Cerebellar nuclear complex (tissue), 1 donor: ENCODE results near the gene CGA.
"Not testable (repeated sequence)": the region's sequence is repeated elsewhere in the genome, so short reads cannot be mapped to it uniquely, and the experiment has no call there.

Experiments
- DNase-seq, 2 experiments: peaks; one replicate each; lab custom pipeline; 2025; lab: John Stamatoyannopoulos, UW

CGA gene

GRCh38 chr6:87095087-87095509 is at the start of gene CGA:
TSS of gene CGA (minus strand) at chr6:87095106. CDS start at chr6:87088200, 6,906 bp downstream.
- DNase-seq = no peak

GRCh38 chr6:87139927-87140326 is 45.0 kb upstream of the CGA start:
- DNase-seq = not testable (repeated sequence)

GRCh38 chr6:87139236-87139635 is 44.3 kb upstream of the CGA start:
- no peak for DNase-seq

GRCh38 chr6:87136963-87137362 is 42.1 kb upstream of the CGA start:
- DNase-seq = no peak

- DNase-seq = no peak
These were observed 32.8 kb upstream of the CGA start for GRCh38 chr6:87127737-87128136.

- no peak for DNase-seq
These were observed 31.6 kb upstream of the CGA start for GRCh38 chr6:87126501-87126900.

- no peak for DNase-seq
These were observed 29.2 kb upstream of the CGA start for GRCh38 chr6:87124074-87124473.

GRCh38 chr6:87122477-87122876 is 27.6 kb upstream of the CGA start:
- DNase-seq = no peak

GRCh38 chr6:87118054-87118453 is 23.1 kb upstream of the CGA start:
- no peak for DNase-seq

GRCh38 chr6:87116922-87117321 is 22.0 kb upstream of the CGA start:
- no peak for DNase-seq

GRCh38 chr6:87115402-87116135 is 20.7 kb upstream of the CGA start:
- no peak for DNase-seq

- no peak for DNase-seq
These were observed 15.7 kb upstream of the CGA start for GRCh38 chr6:87110636-87111035.

GRCh38 chr6:87105823-87106222 is 10.9 kb upstream of the CGA start:
- DNase-seq = no peak

GRCh38 chr6:87104667-87105066 is 9.8 kb upstream of the CGA start:
- no peak for DNase-seq

- no peak for DNase-seq
These were observed 9.2 kb upstream of the CGA start for GRCh38 chr6:87103977-87104601.

- DNase-seq = no peak
These were observed 7.3 kb upstream of the CGA start for GRCh38 chr6:87102151-87102621.

GRCh38 chr6:87101067-87101466 is 6.2 kb upstream of the CGA start:
- DNase-seq = no peak

- no peak for DNase-seq
These were observed 5.3 kb upstream of the CGA start for GRCh38 chr6:87100216-87100615.

GRCh38 chr6:87099472-87099871 is 4.6 kb upstream of the CGA start:
- no peak for DNase-seq

- no peak for DNase-seq
These were observed 330 bp downstream of the CGA start for GRCh38 chr6:87094576-87094975.

- DNase-seq = no peak
These were observed 1.3 kb downstream of the CGA start for GRCh38 chr6:87093651-87094050.

GRCh38 chr6:87093199-87093598 is 1.7 kb downstream of the CGA start:
- DNase-seq = no peak

GRCh38 chr6:87092435-87092834 is 2.5 kb downstream of the CGA start:
- no peak for DNase-seq

GRCh38 chr6:87089135-87089534 is 5.8 kb downstream of the CGA start:
- no peak for DNase-seq
